Endodermal cell (in vitro differentiated cells): Measurements from ENCODE around the gene KCNQ5. TPM values are rescaled to one million over a fixed set of nuclear protein-coding genes. Genes with fewer than 3 reads are reported as not detected.
A peak's percentile ranks its signal among the peaks of the same experiment; 100 is the strongest.
"Not testable (repeated sequence)": the region's sequence is repeated elsewhere in the genome, so short reads cannot be mapped to it uniquely, and the experiment has no call there.

Source experiments
- DNase-seq: peaks from one replicate; pipeline ENCODE4 v3.0.0-alpha.2; 2017
- H3K27ac ChIP-seq: 2 replicates; pipeline ENCODE4 v1.5.1; 2013; ENCODE audit warnings: mild to moderate bottlenecking, low read depth, low read length, moderate library complexity
- H3K27me3 ChIP-seq: 2 replicates; pipeline ENCODE4 v1.6.1; 2013; ENCODE audit warnings: mild to moderate bottlenecking, low read length, moderate library complexity; ENCODE audit not compliant: insufficient read depth, control insufficient read depth, poor library complexity, severe bottlenecking
- H3K36me3 ChIP-seq: 2 replicates; pipeline ENCODE4 v1.7.0; 2013; ENCODE audit warnings: mild to moderate bottlenecking, low read length, moderate library complexity; ENCODE audit not compliant: control insufficient read depth, insufficient read depth
- H3K4me1 ChIP-seq: one replicate; pipeline ENCODE4 v1.7.0; 2013; ENCODE audit warnings: low read length; ENCODE audit not compliant: control insufficient read depth, insufficient read depth
- H3K4me3 ChIP-seq: 2 replicates; pipeline ENCODE4 v1.5.1; 2013; ENCODE audit warnings: mild to moderate bottlenecking, low read length, moderate library complexity
- H3K9ac ChIP-seq: 2 replicates; pipeline ENCODE4 v1.6.1; 2013; ENCODE audit warnings: mild to moderate bottlenecking, low read length, moderate library complexity; ENCODE audit not compliant: poor library complexity, severe bottlenecking; ENCODE audit errors: extremely low read depth
- H3K9me3 ChIP-seq: 2 replicates; pipeline ENCODE4 v1.6.1; 2013; ENCODE audit warnings: mild to moderate bottlenecking, low read length, moderate library complexity; ENCODE audit not compliant: control insufficient read depth
- H3K27ac Mint-ChIP-seq: 2 replicates; pipeline ENCODE4 v1.8.0; 2020; ENCODE audit warnings: mixed read lengths
- H3K27me3 Mint-ChIP-seq: 2 replicates; pipeline ENCODE4 v1.8.0; 2021; ENCODE audit warnings: mild to moderate bottlenecking, mixed read lengths; ENCODE audit not compliant: insufficient read depth
- H3K36me3 Mint-ChIP-seq: 2 replicates; pipeline ENCODE4 v1.8.0; 2020; ENCODE audit warnings: low read depth, mixed read lengths
- H3K4me1 Mint-ChIP-seq: 2 replicates; pipeline ENCODE4 v1.8.0; 2020; ENCODE audit warnings: mixed read lengths
- H3K4me3 Mint-ChIP-seq: 2 replicates; pipeline ENCODE4 v1.8.0; 2020; ENCODE audit warnings: mild to moderate bottlenecking, moderate library complexity, mixed read lengths
- H3K9me3 Mint-ChIP-seq: 2 replicates; pipeline ENCODE4 v1.8.0; 2020; ENCODE audit warnings: mild to moderate bottlenecking, mixed read lengths
- CTCF ChIP-seq: fragments of 200-600 bp; sonication (generic); conservative IDR thresholded peaks from 2 replicates; pipeline ENCODE4 v1.5.0; 2021; ENCODE audit warnings: antibody characterized with exemption, mild to moderate bottlenecking
- WGBS, 2 experiments: methylation state at CpG; one replicate each; pipeline versions ENCODE4 v1.1.5 to v1.1.7; 2013; ENCODE audit warnings: missing lambda C conversion rate in 2 of 2, mixed read lengths in 1 of 2; ENCODE audit not compliant: insufficient coverage in 1 of 2, insufficient read length in 1 of 2; 5-methylcytosine and 5-hydroxymethylcytosine counted together
- total RNA-seq, 2 donors: library from RNA; stranded (reverse); fragmentation: NEBNext Ultra II Directional in 1 of 2; extraction: Animal tissue kit (Norgen Biotek cat#: 25700) in 1 of 2; gene quantifications; 2 replicates in 1 of 2; 3 replicates in 1 of 2; pipeline ENCODE4 v1.2.1, GENCODE V29; 2021

Gene KCNQ5
- total RNA-seq, 2 donors from 2014 or later: 2.4 to 8.3 TPM

- no peak overlapping the region for H3K27ac Mint-ChIP-seq
- DNase-seq: no peak
These were observed 354.6 kb downstream of the KCNQ5 start for GRCh38 chr6:72976484-72976883.

GRCh38 chr6:72977114-72977513 lies 355.2 kb downstream of the KCNQ5 start:
- H3K4me1 ChIP-seq: no peaks in the 10 kb centered on the region
- H3K4me3 Mint-ChIP-seq: no peak overlapping the region
- peaks cover 18% of the 10 kb centered on the region for H3K9me3 Mint-ChIP-seq
- H3K27ac Mint-ChIP-seq: no peak overlapping the region
- 82 to 98% methylated on average over 1 of the region's 1 CpG for WGBS, 2 experiments
- H3K36me3 Mint-ChIP-seq: no peaks in the 10 kb centered on the region
- no peak overlapping the region for H3K4me3 ChIP-seq
- no peaks in the 10 kb centered on the region for H3K36me3 ChIP-seq
- H3K9ac ChIP-seq: no peak overlapping the region
- H3K9me3 ChIP-seq: no peaks in the 10 kb centered on the region
- no peaks in the 10 kb centered on the region for H3K4me1 Mint-ChIP-seq
- no peaks in the 10 kb centered on the region for H3K27me3 Mint-ChIP-seq
- no peak for DNase-seq
- no peak for TF ChIP-seq CTCF
- H3K27ac ChIP-seq: no peak overlapping the region
- H3K27me3 ChIP-seq: no peaks in the 10 kb centered on the region

More at GRCh38 chr6:72976484-72976883, 354.6 kb downstream of the KCNQ5 start:
- Histone ChIP-seq H3K27ac (no peak overlapping the region), H3K27me3 (no peaks in the 10 kb centered on the region), H3K36me3 (no peaks in the 10 kb centered on the region), H3K9ac (no peak overlapping the region), H3K4me1 (no peaks in the 10 kb centered on the region), H3K9me3 (no peaks in the 10 kb centered on the region), H3K4me3 (no peak overlapping the region)
- H3K36me3 Mint-ChIP-seq: no peaks in the 10 kb centered on the region
- 62 to 69% methylated on average over 2 of the region's 2 CpGs for WGBS, 2 experiments
- no peak for TF ChIP-seq CTCF
- no peaks in the 10 kb centered on the region for H3K27me3 Mint-ChIP-seq
- no peak overlapping the region for H3K4me3 Mint-ChIP-seq
- no peaks in the 10 kb centered on the region for H3K4me1 Mint-ChIP-seq
- peaks cover 18% of the 10 kb centered on the region for H3K9me3 Mint-ChIP-seq

GRCh38 chr6:72978808-72979207 lies 356.9 kb downstream of the KCNQ5 start:
- not testable (repeated sequence) for H3K9me3 ChIP-seq, H3K4me3 ChIP-seq, H3K27me3 ChIP-seq, H3K4me1 Mint-ChIP-seq, H3K4me3 Mint-ChIP-seq, H3K27ac ChIP-seq, H3K4me1 ChIP-seq, H3K27me3 Mint-ChIP-seq, H3K36me3 Mint-ChIP-seq, DNase-seq, H3K27ac Mint-ChIP-seq, H3K36me3 ChIP-seq, H3K9ac ChIP-seq
- peaks cover 25% of the 10 kb centered on the region for H3K9me3 Mint-ChIP-seq
- WGBS, 2 experiments: 100% methylated on average over 2 to 3 of the region's 3 CpGs

- H3K27ac ChIP-seq, H3K4me1 Mint-ChIP-seq, H3K27me3 Mint-ChIP-seq, H3K9me3 ChIP-seq, H3K4me3 Mint-ChIP-seq, H3K36me3 ChIP-seq, H3K9ac ChIP-seq, H3K4me3 ChIP-seq, H3K27ac Mint-ChIP-seq, H3K4me1 ChIP-seq, H3K36me3 Mint-ChIP-seq, H3K27me3 ChIP-seq: not testable (repeated sequence)
- WGBS, 2 experiments: 86 to 87% methylated on average over 9 to 13 of the region's 13 CpGs
- H3K9me3 Mint-ChIP-seq: peaks cover 40% of the 10 kb centered on the region
- peak; percentile 53 for DNase-seq
These were observed 362.4 kb downstream of the KCNQ5 start for GRCh38 chr6:72984189-72984831.
